ENCODE data around the gene ERC1. TPM values are rescaled to one million over a fixed set of nuclear protein-coding genes. Genes with fewer than 3 reads are reported as not detected.

The ERC1 gene
- total RNA-seq, 1 experiment from 2014 or later = 55.1 TPM

- no peak for DNase-seq (ENCODE audit: unreplicated experiment)
- CTCF ChIA-PET = no interaction called here
- no peaks in the 10 kb centered on the region for H3K27me3 Mint-ChIP-seq (ENCODE audit: insufficient read depth, unreplicated experiment)
- intact Hi-C loops (cut with micrococcal nuclease) = no loop called here
- no peak overlapping the region for H3K4me3 Mint-ChIP-seq (ENCODE audit: unreplicated experiment)
- H3K9me3 Mint-ChIP-seq (ENCODE audit: unreplicated experiment) = no peaks in the 10 kb centered on the region
- no peak for TF ChIP-seq CTCF (IDR thresholded peaks at IDR 0.05; ENCODE audit: unreplicated experiment)
- no TSS peak for BruUV-seq (replicated peaks)
- POLR2A ChIA-PET = interaction anchor here (1.7 kb wide), 1 partner anchor 9 kb away, joined by 4 read pairs; no protein-coding TSS in a partner anchor
- H3K36me3 Mint-ChIP-seq (ENCODE audit: insufficient read depth, unreplicated experiment) = no peaks in the 10 kb centered on the region
- no peaks in the 10 kb centered on the region for H3K4me1 Mint-ChIP-seq (ENCODE audit: insufficient read depth, unreplicated experiment)
- no peak overlapping the region for H3K27ac Mint-ChIP-seq (ENCODE audit: low read depth, unreplicated experiment)
Observed at GRCh38 chr12:1509413-1510052, 518.5 kb downstream of the ERC1 start.

GRCh38 chr12:1510056-1510812, 519.2 kb downstream of the ERC1 start:
- TF ChIP-seq CTCF (IDR thresholded peaks at IDR 0.05; ENCODE audit: unreplicated experiment) = no peak
- intact Hi-C loops (cut with micrococcal nuclease) = no loop called here
- Mint-ChIP-seq H3K27ac (ENCODE audit: low read depth, unreplicated experiment) (no peak overlapping the region), H3K9me3 (ENCODE audit: unreplicated experiment) (no peaks in the 10 kb centered on the region), H3K4me1 (ENCODE audit: insufficient read depth, unreplicated experiment) (no peaks in the 10 kb centered on the region), H3K4me3 (ENCODE audit: unreplicated experiment) (no peak overlapping the region), H3K27me3 (ENCODE audit: insufficient read depth, unreplicated experiment) (no peaks in the 10 kb centered on the region), H3K36me3 (ENCODE audit: insufficient read depth, unreplicated experiment) (no peaks in the 10 kb centered on the region)
- ChIA-PET CTCF (no interaction called here), POLR2A (interaction anchor here (0.6 to 1.7 kb wide), 2 partner anchors 10 to 520 kb away, joined by 4 read pairs; no protein-coding TSS in a partner anchor)
- BruUV-seq (replicated peaks) = no TSS peak
- DNase-seq (ENCODE audit: unreplicated experiment) = no peak

- H3K36me3 Mint-ChIP-seq (ENCODE audit: insufficient read depth, unreplicated experiment) = no peaks in the 10 kb centered on the region
- BruUV-seq (replicated peaks) = no TSS peak
- H3K27ac Mint-ChIP-seq (ENCODE audit: low read depth, unreplicated experiment) = no peak overlapping the region
- no peak for DNase-seq (ENCODE audit: unreplicated experiment)
- H3K27me3 Mint-ChIP-seq (ENCODE audit: insufficient read depth, unreplicated experiment) = no peaks in the 10 kb centered on the region
- H3K9me3 Mint-ChIP-seq (ENCODE audit: unreplicated experiment) = no peaks in the 10 kb centered on the region
- no peak for TF ChIP-seq CTCF (IDR thresholded peaks at IDR 0.05; ENCODE audit: unreplicated experiment)
- no peak overlapping the region for H3K4me3 Mint-ChIP-seq (ENCODE audit: unreplicated experiment)
- intact Hi-C loops (cut with micrococcal nuclease) = no loop called here
- CTCF ChIA-PET = no interaction called here
- H3K4me1 Mint-ChIP-seq (ENCODE audit: insufficient read depth, unreplicated experiment) = peaks cover 26% of the 10 kb centered on the region
- POLR2A ChIA-PET = no interaction called here
Observed at GRCh38 chr12:1515010-1515409, 524.0 kb downstream of the ERC1 start.

GRCh38 chr12:1515428-1515827, 524.4 kb downstream of the ERC1 start:
- intact Hi-C loops (cut with micrococcal nuclease) = no loop called here
- DNase-seq (ENCODE audit: unreplicated experiment) = no peak
- Mint-ChIP-seq H3K36me3 (ENCODE audit: insufficient read depth, unreplicated experiment) (no peaks in the 10 kb centered on the region), H3K4me3 (ENCODE audit: unreplicated experiment) (no peak overlapping the region), H3K27ac (ENCODE audit: low read depth, unreplicated experiment) (no peak overlapping the region), H3K4me1 (ENCODE audit: insufficient read depth, unreplicated experiment) (peaks cover 27% of the 10 kb centered on the region), H3K9me3 (ENCODE audit: unreplicated experiment) (no peaks in the 10 kb centered on the region), H3K27me3 (ENCODE audit: insufficient read depth, unreplicated experiment) (no peaks in the 10 kb centered on the region)
- ChIA-PET CTCF (no interaction called here), POLR2A (no interaction called here)
- no TSS peak for BruUV-seq (replicated peaks)
- no peak for TF ChIP-seq CTCF (IDR thresholded peaks at IDR 0.05; ENCODE audit: unreplicated experiment)
